IgD-negative memory B cell (primary cell): ENCODE measurements around the gene TM9SF2. TPM values are rescaled to one million over a fixed set of nuclear protein-coding genes. Genes with fewer than 3 reads are reported as not detected.
A peak's percentile ranks its signal among the peaks of the same experiment; 100 is the strongest.
"Not testable (repeated sequence)": the region's sequence is repeated elsewhere in the genome, so short reads cannot be mapped to it uniquely, and the experiment has no call there.

Experiments
- H3K27ac Mint-ChIP-seq, 3 donors: one replicate each; pipeline ENCODE4 v1.8.0; 2020 to 2022; ENCODE audit warnings: mild to moderate bottlenecking in 3 of 3, mixed read lengths in 3 of 3, moderate library complexity in 1 of 3
- H3K27me3 Mint-ChIP-seq: one replicate; pipeline ENCODE4 v1.8.0; 2021; ENCODE audit warnings: mixed read lengths
- H3K36me3 Mint-ChIP-seq: one replicate; pipeline ENCODE4 v1.8.0; 2020; ENCODE audit warnings: mild to moderate bottlenecking, mixed read lengths
- H3K4me1 Mint-ChIP-seq, 3 donors: one replicate each; pipeline ENCODE4 v1.8.0; 2020 to 2022; ENCODE audit warnings: mixed read lengths in 3 of 3, mild to moderate bottlenecking in 1 of 3
- H3K4me3 Mint-ChIP-seq, 4 donors: one replicate each; pipeline ENCODE4 v1.8.0; 2020 to 2022; ENCODE audit warnings: mild to moderate bottlenecking in 4 of 4, mixed read lengths in 4 of 4, moderate library complexity in 3 of 4
- H3K9me3 Mint-ChIP-seq, 3 donors: one replicate each; pipeline ENCODE4 v1.8.0; 2020 to 2021; ENCODE audit warnings: mixed read lengths in 3 of 3, mild to moderate bottlenecking in 1 of 3
- polyA plus RNA-seq: library from polyadenylated mRNA; unstranded; fragments of 300-500 nt; fragmentation: Illumina TruSeq; gene quantifications from one replicate; pipeline ENCODE4 v1.2.3, GENCODE V29; 2021

TM9SF2 gene
- polyA plus RNA-seq, 1 donor from 2014 or later: 85.9 TPM

- peaks cover 7 to 12% (median 9%) of the 10 kb centered on the region in 3 donors for H3K9me3 Mint-ChIP-seq
- H3K36me3 Mint-ChIP-seq: peaks cover 15% of the 10 kb centered on the region
- H3K4me3 Mint-ChIP-seq: peak overlapping the region in 2 of 4 donors; percentile 64 to 81
- H3K4me1 Mint-ChIP-seq: peaks cover 3 to 7% (median 5%) of the 10 kb centered on the region in 3 donors
- no peaks in the 10 kb centered on the region for H3K27me3 Mint-ChIP-seq
- H3K27ac Mint-ChIP-seq: no peak overlapping the region
Measured at GRCh38 chr13:99565478-99566124, 64.3 kb downstream of the TM9SF2 start.

- Mint-ChIP-seq H3K4me3 (peak overlapping the region; percentile 54 to 91 (median 72)), H3K36me3 (peaks cover 13% of the 10 kb centered on the region), H3K9me3 (peaks cover 7 to 12% (median 9%) of the 10 kb centered on the region in 3 donors), H3K4me1 (peaks cover 3 to 7% (median 5%) of the 10 kb centered on the region in 3 donors), H3K27ac (no peak overlapping the region), H3K27me3 (no peaks in the 10 kb centered on the region)
Measured at GRCh38 chr13:99566125-99567083, 65.1 kb downstream of the TM9SF2 start.

- peaks cover 13% of the 10 kb centered on the region for H3K36me3 Mint-ChIP-seq
- H3K9me3 Mint-ChIP-seq: peaks cover 7 to 12% (median 9%) of the 10 kb centered on the region in 3 donors
- H3K27me3 Mint-ChIP-seq, H3K4me3 Mint-ChIP-seq, H3K4me1 Mint-ChIP-seq: not testable (repeated sequence)
- H3K27ac Mint-ChIP-seq: peak overlapping the region in 1 of 3 donors; percentile 5
Measured at GRCh38 chr13:99568901-99569300, 67.6 kb downstream of the TM9SF2 start.

GRCh38 chr13:99572131-99572530 is 70.9 kb downstream of the TM9SF2 start:
- Mint-ChIP-seq H3K4me1 (peaks cover 0 to 2% (median 0%) of the 10 kb centered on the region in 3 donors), H3K4me3 (no peak overlapping the region), H3K27ac (peak overlapping the region in 1 of 3 donors; percentile 60), H3K36me3 (no peaks in the 10 kb centered on the region), H3K9me3 (peaks cover 7 to 9% (median 8%) of the 10 kb centered on the region in 3 donors), H3K27me3 (no peaks in the 10 kb centered on the region)

GRCh38 chr13:99572921-99573320 is 71.6 kb downstream of the TM9SF2 start:
- H3K36me3 Mint-ChIP-seq: no peaks in the 10 kb centered on the region
- H3K27ac Mint-ChIP-seq: peak overlapping the region in 1 of 3 donors; percentile 60
- H3K9me3 Mint-ChIP-seq: peaks cover 7 to 9% (median 8%) of the 10 kb centered on the region in 3 donors
- no peaks in the 10 kb centered on the region for H3K27me3 Mint-ChIP-seq
- peaks cover 0 to 2% (median 0%) of the 10 kb centered on the region in 3 donors for H3K4me1 Mint-ChIP-seq
- H3K4me3 Mint-ChIP-seq: no peak overlapping the region

- H3K4me3 Mint-ChIP-seq: no peak overlapping the region
- H3K36me3 Mint-ChIP-seq: peaks cover 1% of the 10 kb centered on the region
- peak overlapping the region in 2 of 3 donors; percentile 39 to 77 for H3K27ac Mint-ChIP-seq
- H3K27me3 Mint-ChIP-seq: no peaks in the 10 kb centered on the region
- H3K9me3 Mint-ChIP-seq: no peaks in the 10 kb centered on the region
- peaks cover 0 to 2% (median 1%) of the 10 kb centered on the region in 3 donors for H3K4me1 Mint-ChIP-seq
Measured at GRCh38 chr13:99575376-99576120, 74.3 kb downstream of the TM9SF2 start.

GRCh38 chr13:99577934-99578917 is 77.0 kb downstream of the TM9SF2 start:
- Mint-ChIP-seq H3K4me3 (no peak overlapping the region), H3K36me3 (peaks cover 1% of the 10 kb centered on the region), H3K9me3 (no peaks in the 10 kb centered on the region), H3K27ac (peak overlapping the region in 1 of 3 donors; percentile 32), H3K4me1 (peaks cover 0 to 2% (median 1%) of the 10 kb centered on the region in 3 donors), H3K27me3 (no peaks in the 10 kb centered on the region)

GRCh38 chr13:99580500-99581268 is 79.4 kb downstream of the TM9SF2 start:
- Mint-ChIP-seq H3K27ac (peak overlapping the region in 1 of 3 donors; percentile 2), H3K36me3 (peaks cover 1% of the 10 kb centered on the region), H3K27me3 (no peaks in the 10 kb centered on the region), H3K9me3 (no peaks in the 10 kb centered on the region), H3K4me1 (peaks cover 0 to 1% (median 0%) of the 10 kb centered on the region in 3 donors), H3K4me3 (no peak overlapping the region)

GRCh38 chr13:99582511-99582910 is 81.2 kb downstream of the TM9SF2 start:
- Mint-ChIP-seq H3K4me3 (no peak overlapping the region), H3K4me1 (peaks cover 0 to 1% (median 0%) of the 10 kb centered on the region in 3 donors), H3K9me3 (no peaks in the 10 kb centered on the region), H3K27ac (no peak overlapping the region), H3K27me3 (no peaks in the 10 kb centered on the region), H3K36me3 (peaks cover 1% of the 10 kb centered on the region)

- Mint-ChIP-seq H3K4me3 (no peak overlapping the region), H3K27ac (no peak overlapping the region), H3K27me3 (no peaks in the 10 kb centered on the region), H3K36me3 (no peaks in the 10 kb centered on the region), H3K9me3 (no peaks in the 10 kb centered on the region), H3K4me1 (no peaks in the 10 kb centered on the region)
Measured at GRCh38 chr13:99585609-99586008, 84.3 kb downstream of the TM9SF2 start.

GRCh38 chr13:99587021-99587420 is 85.7 kb downstream of the TM9SF2 start:
- H3K36me3 Mint-ChIP-seq: no peaks in the 10 kb centered on the region
- H3K27me3 Mint-ChIP-seq: no peaks in the 10 kb centered on the region
- no peaks in the 10 kb centered on the region for H3K4me1 Mint-ChIP-seq
- H3K27ac Mint-ChIP-seq: no peak overlapping the region
- H3K9me3 Mint-ChIP-seq: no peaks in the 10 kb centered on the region
- no peak overlapping the region for H3K4me3 Mint-ChIP-seq

- Mint-ChIP-seq H3K9me3 (no peaks in the 10 kb centered on the region), H3K36me3 (no peaks in the 10 kb centered on the region), H3K4me1 (no peaks in the 10 kb centered on the region), H3K4me3 (no peak overlapping the region), H3K27ac (peak overlapping the region in 1 of 3 donors; percentile 47), H3K27me3 (no peaks in the 10 kb centered on the region)
Measured at GRCh38 chr13:99587893-99588606, 86.8 kb downstream of the TM9SF2 start.

- Mint-ChIP-seq H3K9me3 (no peaks in the 10 kb centered on the region), H3K27me3 (no peaks in the 10 kb centered on the region), H3K4me1 (no peaks in the 10 kb centered on the region), H3K27ac (peak overlapping the region in 1 of 3 donors; percentile 18), H3K4me3 (no peak overlapping the region), H3K36me3 (no peaks in the 10 kb centered on the region)
Measured at GRCh38 chr13:99589575-99589974, 88.3 kb downstream of the TM9SF2 start.
